HT1080 (cell line): ENCODE data around the gene NTF4. TPM values are rescaled to one million over a fixed set of nuclear protein-coding genes. Genes with fewer than 3 reads are reported as not detected.
A peak's percentile ranks its signal among the peaks of the same experiment; 100 is the strongest.
"Not testable (repeated sequence)": the region's sequence is repeated elsewhere in the genome, so short reads cannot be mapped to it uniquely, and the experiment has no call there.

Experiments used
- DNase-seq: peaks from one replicate; pipeline ENCODE4 v3.0.0-alpha.2; 2015; ENCODE audit warnings: low read depth
- total RNA-seq: library from RNA; depleted of rRNA; stranded (reverse); fragments of >200 nt; shearing (Covaris generic); gene quantifications from 2 replicates; pipeline ENCODE4 v1.2.3, GENCODE V29; 2014

NTF4 gene
- total RNA-seq, 1 experiment from 2014 or later = not detected

- peak; percentile 60 for DNase-seq
Measured at GRCh38 chr19:49057636-49058234, 6.9 kb downstream of the NTF4 start, which contains the start of gene CGB7. CGB7 (minus strand) TSS chr19:49057749; CDS start chr19:49055375, 2,374 bp downstream.

GRCh38 chr19:49056902-49057596 lies 7.6 kb downstream of the NTF4 start:
- not testable (repeated sequence) for DNase-seq

GRCh38 chr19:49056101-49056901 lies 8.3 kb downstream of the NTF4 start:
- peak; percentile 58 for DNase-seq

DNA sequence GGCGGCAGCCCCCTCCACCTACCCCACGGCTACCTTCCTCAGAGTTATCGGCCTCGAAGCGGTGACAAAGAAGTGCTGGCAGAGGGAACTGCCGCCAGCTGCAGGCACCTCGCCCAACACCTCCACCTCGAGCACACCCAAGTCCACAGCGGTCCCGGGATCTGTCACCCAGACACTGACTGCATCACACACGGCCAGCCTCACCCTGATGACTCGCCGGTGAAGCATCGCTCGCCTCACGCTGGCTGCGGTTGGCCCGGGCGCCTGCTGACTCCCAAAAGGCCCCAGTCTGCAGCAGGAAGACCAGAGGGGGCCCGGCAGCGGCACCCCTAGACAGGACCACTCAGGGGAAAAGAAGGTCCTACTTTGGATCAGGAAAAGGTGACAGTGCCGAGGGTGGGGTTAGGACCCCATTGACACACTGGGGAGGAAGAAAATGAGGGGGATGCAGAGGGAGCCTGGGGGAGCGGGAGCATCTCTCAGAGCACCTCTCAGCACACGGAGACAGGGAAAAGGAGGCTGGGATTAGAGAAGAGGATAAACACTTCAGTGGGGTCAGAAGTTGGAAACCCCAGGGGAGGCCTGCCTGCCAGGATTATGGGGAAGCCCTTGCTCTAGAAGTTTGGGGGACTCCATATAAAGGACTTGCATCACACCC lies 14.1 kb downstream of the NTF4 start:
- DNase-seq = peak; percentile 87

DNA sequence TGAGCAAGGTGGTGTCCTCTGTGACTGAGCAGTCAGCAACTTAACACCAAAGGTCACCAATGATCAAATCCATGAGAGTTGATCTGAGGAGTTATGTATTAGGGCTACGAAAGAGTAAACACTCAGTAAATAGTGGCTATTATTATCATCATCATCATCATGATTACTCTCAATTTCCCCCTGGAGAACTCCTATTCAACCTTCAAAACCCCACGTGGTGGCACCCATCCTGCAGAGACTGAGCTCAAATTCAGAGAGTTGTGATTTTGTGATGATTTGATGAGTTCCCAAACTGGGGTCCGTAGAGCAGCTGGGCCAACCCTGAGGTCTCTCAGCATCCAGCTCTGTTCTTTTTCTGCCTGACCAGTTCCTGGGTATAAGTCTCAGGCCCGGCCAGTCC lies 14.8 kb downstream of the NTF4 start:
- not testable (repeated sequence) for DNase-seq

GRCh38 chr19:49049011-49049410 lies 15.6 kb downstream of the NTF4 start, which contains the start of gene CGB8:
CGB8 (minus strand) TSS chr19:49049111; CDS start chr19:49048739, 372 bp downstream.
- not testable (repeated sequence) for DNase-seq

GRCh38 chr19:49043548-49043947 lies 21.1 kb downstream of the NTF4 start, which contains the start of gene CGB5:
CGB5 (plus strand) TSS chr19:49043848; CDS start chr19:49044210, 362 bp downstream.
- not testable (repeated sequence) for DNase-seq

DNA sequence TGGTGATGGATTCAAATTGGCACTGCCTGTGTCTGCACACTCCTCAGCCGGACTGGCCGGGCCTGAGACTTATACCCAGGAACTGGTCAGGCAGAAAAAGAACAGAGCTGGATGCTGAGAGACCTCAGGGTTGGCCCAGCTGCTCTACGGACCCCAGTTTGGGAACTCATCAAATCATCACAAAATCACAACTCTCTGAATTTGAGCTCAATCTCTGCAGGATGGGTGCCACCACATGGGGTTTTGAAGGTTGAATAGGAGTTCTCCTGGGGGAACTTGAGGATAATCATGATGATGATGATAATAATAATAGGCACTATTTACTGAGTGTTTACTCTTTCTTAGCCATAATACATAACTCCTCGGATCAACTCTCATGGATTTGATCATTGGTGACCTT lies 22.0 kb downstream of the NTF4 start:
- not testable (repeated sequence) for DNase-seq

DNA sequence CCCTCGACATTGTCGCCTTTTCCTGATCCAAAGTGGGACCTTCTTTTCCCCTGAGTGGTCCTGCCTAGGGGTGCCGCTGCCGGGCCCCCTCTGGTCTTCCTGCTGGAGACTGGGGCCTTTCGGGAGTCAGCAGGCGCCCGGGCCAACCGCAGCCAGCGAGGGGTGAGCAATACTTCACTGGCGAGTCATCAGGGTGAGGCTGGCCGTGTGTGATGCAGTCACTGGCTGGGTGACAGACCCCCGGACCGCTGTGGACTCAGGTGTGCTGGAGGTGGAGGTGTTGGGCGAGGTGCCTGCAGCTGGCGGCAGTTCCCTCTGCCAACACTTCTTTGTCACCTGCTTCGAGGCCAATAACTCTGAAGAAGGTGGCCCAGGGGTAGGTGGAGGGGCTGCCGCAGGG lies 22.4 kb downstream of the NTF4 start:
- DNase-seq = peak; percentile 71

- DNase-seq = not testable (repeated sequence)
Measured at GRCh38 chr19:49039736-49040135, 24.9 kb downstream of the NTF4 start.

DNA sequence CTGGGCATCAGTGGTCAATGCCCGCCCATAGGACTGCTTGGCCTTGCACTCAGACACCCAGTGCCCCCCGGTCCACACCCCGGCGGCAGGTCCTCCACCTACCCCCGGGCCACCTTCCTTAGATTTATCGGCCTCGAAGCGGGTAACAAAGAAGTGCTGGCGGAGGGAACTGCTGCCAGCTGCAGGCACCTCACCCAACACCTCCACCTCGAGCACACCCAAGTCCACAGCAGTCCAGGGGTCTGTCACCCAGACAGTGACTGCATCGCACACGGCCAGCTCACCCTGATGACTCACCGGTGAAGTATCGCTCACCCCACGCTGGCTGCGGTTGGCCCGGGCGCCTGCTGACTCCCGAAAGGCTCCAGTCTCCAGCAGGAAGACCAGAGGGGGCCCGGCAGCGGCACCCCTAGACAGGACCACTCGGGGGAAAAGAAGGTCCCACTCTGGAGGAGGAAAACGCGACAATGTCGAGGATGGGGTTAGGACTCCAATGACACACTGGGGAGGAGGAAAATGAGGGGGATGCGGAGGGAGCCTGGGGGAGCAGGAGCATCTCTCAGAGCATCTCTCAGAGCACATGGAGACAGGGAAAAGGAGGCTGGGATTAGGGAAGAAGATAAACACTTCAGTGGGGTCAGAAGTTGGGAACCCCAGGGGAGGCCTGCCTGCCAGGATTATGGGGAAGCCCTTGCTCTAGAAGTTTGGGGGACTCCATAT lies 25.9 kb downstream of the NTF4 start:
- DNase-seq = peak; percentile 86

- not testable (repeated sequence) for DNase-seq
Measured at GRCh38 chr19:49038111-49038510, 26.5 kb downstream of the NTF4 start.

- not testable (repeated sequence) for DNase-seq
Measured at GRCh38 chr19:49036815-49037214, 27.8 kb downstream of the NTF4 start, which contains the start of gene CGB1. CGB1 (minus strand) TSS chr19:49036895; CDS start chr19:49036711, 184 bp downstream.

DNA sequence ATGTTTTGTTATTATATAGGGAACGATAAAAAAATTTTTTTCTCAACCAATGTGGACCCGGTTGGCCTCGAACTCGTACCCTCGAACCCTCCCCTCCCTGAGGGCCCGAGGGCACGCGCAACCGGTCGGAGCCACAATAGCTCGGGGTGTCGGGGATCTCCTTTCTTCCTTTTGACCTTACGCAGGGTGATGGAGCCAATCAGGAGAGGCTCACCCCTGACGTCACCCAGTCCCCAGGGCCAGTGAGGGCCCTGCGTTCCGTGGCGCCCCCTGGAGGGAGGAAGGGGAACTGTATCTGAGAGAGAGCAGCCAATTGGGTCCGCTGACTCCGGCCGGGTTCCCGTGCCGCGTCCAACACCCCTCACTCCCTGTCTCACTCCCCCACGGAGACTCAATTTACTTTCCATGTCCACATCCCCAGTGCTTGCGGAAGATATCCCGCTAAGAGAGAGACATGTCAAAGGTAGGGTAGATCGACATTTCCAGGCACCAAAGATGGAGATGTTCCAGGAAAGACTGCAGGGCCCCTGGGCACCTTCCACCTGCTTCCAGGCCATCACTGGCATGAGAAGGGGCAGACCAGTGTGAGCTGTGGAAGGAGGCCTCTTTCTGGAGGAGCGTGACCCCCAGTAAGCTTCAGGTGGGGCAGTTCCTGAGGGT lies 32.8 kb downstream of the NTF4 start, which contains the start of gene CGB2:
Gene CGB2 (plus strand): TSS at position 249 of the 660 bp plus-strand sequence. CDS start 206 bp downstream, at position 455.
- DNase-seq = not testable (repeated sequence)

- not testable (repeated sequence) for DNase-seq
Measured at GRCh38 chr19:49030323-49030722, 34.3 kb downstream of the NTF4 start.

DNA sequence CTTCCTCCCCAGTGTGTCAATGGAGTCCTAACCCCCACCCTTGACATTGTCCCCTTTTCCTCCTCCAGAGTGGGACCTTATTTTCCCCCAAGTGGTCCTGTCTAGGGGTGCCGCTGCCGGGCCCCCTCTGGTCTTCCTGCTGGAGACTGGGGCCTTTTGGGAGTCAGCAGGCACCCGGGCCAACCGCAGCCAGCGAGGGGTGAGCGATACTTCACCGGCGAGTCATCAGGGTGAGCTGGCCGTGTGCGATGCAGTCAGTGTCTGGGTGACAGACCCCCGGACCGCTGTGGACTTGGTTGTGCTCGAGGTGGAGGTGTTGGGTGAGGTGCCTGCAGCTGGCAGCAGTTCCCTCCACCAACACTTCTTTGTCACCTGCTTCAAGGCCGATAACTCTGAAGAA lies 34.9 kb downstream of the NTF4 start:
- not testable (repeated sequence) for DNase-seq

DNA sequence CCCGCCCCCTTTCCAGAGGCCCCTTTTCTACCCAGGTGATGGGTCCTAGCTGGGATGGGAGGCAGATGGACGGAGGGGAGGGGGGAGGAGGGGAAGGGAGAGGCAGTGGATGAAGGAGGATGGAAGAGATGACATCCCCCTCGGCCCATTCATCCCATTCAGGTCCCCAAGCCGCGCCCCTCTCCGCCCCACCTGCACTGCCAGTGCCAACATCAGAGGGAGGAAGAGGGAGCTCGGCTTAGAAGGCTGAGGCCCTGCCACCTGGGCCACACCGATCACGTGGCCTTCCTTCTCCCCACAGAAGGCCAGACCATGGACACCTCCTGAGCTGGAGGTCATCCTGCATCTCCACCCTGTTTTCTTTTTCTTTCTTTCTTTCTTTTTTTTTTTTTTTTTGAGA lies 35.9 kb downstream of the NTF4 start:
- not testable (repeated sequence) for DNase-seq

- not testable (repeated sequence) for DNase-seq
Measured at GRCh38 chr19:49025599-49025998, 39.0 kb downstream of the NTF4 start.

DNA sequence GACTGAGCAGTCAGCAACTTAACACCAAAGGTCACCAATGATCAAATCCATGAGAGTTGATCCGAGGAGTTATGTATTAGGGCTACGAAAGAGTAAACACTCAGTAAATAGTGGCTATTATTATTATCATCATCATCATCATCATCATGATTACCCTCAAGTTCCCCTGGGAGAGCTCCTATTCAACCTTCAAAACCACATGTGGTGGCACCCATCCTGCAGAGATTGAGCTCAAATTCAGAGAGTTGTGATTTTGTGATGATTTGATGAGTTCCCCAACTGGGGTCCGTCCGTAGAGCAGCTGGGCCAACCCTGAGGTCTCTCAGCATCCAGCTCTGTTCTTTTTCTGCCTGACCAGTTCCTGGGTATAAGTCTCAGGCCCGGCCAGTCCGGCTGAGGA lies 39.5 kb downstream of the NTF4 start:
- not testable (repeated sequence) for DNase-seq

- not testable (repeated sequence) for DNase-seq
Measured at GRCh38 chr19:49024233-49024632, 40.4 kb downstream of the NTF4 start, which contains the start of gene CGB3. CGB3 (minus strand) TSS chr19:49024333; CDS start chr19:49023971, 362 bp downstream.
